ENCODE data around the gene ADRA1B.

DNA sequence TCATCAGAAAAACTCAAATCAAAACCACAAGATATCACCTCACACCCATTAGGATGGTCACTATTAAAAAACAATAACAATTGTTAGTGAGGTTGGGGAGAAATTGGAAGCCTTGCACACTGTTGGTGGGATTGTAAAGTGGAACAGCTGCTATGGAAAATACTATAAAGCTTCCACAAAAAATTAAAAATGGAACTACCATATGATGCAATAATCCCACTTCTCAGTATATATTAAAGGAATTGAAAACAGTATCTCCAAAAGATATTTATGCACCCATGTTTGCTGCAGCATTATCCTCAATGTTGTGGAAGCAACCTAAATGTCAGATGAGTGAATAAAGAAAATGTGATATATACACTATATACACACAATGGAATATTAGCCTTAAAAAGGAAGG lies 14.5 kb upstream of the ADRA1B start:
- no peak for TF ChIP-seq SKIL (IDR thresholded peaks at IDR 0.05; ENCODE audit: low read depth, poor library complexity, severe bottlenecking)
- TF ChIP-seq CTCF (IDR thresholded peaks at IDR 0.05 in 2 of 3, conservative IDR thresholded peaks at IDR 0.05 in 1 of 3; ENCODE audit: control insufficient read depth in 2 of 3, extremely low read depth in 1 of 3, insufficient read depth in 1 of 3, low read depth in 3 of 3, low read length in 3 of 3), result no peak
- TF ChIP-seq, protein P1, sequence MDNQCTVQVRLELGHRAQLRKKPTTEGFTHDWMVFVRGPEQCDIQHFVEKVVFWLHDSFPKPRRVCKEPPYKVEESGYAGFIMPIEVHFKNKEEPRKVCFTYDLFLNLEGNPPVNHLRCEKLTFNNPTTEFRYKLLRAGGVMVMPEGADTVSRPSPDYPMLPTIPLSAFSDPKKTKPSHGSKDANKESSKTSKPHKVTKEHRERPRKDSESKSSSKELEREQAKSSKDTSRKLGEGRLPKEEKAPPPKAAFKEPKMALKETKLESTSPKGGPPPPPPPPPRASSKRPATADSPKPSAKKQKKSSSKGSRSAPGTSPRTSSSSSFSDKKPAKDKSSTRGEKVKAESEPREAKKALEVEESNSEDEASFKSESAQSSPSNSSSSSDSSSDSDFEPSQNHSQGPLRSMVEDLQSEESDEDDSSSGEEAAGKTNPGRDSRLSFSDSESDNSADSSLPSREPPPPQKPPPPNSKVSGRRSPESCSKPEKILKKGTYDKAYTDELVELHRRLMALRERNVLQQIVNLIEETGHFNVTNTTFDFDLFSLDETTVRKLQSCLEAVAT (IDR thresholded peaks at IDR 0.05), result no peak
- TF ChIP-seq POLR2A (IDR thresholded peaks at IDR 0.05; ENCODE audit: low read depth, low read length), result no peak
- no peak for TF ChIP-seq CBX3 (IDR thresholded peaks at IDR 0.05; ENCODE audit: borderline replicate concordance, low read depth)
- TF ChIP-seq, protein P2, sequence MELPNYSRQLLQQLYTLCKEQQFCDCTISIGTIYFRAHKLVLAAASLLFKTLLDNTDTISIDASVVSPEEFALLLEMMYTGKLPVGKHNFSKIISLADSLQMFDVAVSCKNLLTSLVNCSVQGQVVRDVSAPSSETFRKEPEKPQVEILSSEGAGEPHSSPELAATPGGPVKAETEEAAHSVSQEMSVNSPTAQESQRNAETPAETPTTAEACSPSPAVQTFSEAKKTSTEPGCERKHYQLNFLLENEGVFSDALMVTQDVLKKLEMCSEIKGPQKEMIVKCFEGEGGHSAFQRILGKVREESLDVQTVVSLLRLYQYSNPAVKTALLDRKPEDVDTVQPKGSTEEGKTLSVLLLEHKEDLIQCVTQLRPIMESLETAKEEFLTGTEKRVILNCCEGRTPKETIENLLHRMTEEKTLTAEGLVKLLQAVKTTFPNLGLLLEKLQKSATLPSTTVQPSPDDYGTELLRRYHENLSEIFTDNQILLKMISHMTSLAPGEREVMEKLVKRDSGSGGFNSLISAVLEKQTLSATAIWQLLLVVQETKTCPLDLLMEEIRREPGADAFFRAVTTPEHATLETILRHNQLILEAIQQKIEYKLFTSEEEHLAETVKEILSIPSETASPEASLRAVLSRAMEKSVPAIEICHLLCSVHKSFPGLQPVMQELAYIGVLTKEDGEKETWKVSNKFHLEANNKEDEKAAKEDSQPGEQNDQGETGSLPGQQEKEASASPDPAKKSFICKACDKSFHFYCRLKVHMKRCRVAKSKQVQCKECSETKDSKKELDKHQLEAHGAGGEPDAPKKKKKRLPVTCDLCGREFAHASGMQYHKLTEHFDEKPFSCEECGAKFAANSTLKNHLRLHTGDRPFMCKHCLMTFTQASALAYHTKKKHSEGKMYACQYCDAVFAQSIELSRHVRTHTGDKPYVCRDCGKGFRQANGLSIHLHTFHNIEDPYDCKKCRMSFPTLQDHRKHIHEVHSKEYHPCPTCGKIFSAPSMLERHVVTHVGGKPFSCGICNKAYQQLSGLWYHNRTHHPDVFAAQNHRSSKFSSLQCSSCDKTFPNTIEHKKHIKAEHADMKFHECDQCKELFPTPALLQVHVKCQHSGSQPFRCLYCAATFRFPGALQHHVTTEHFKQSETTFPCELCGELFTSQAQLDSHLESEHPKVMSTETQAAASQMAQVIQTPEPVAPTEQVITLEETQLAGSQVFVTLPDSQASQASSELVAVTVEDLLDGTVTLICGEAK (IDR thresholded peaks at IDR 0.05; ENCODE audit: borderline replicate concordance), result no peak
- no peak for TF ChIP-seq RB1 (IDR thresholded peaks at IDR 0.05; ENCODE audit: borderline replicate concordance)
- TF ChIP-seq EZH2 (IDR thresholded peaks at IDR 0.05; ENCODE audit: borderline replicate concordance, control insufficient read depth, low read depth, low read length), result no peak
- TF ChIP-seq BRCA1 (IDR thresholded peaks at IDR 0.05; ENCODE audit: low read depth, low read length), result no peak
- no peak for TF ChIP-seq E4F1 (IDR thresholded peaks at IDR 0.05; ENCODE audit: borderline replicate concordance, partially characterized antibody)
